Vagina (tissue), 2 donors: Measurements from ENCODE around the gene CCHCR1.

Experiments
- CTCF ChIP-seq, 3 experiments: fragments of 450-650 bp in 2 of 3; fragments of 200-600 bp in 1 of 3; sonication (generic) in 1 of 3; IDR thresholded peaks; one replicate each; pipeline ENCODE4 v1.5.1; 2017 to 2019; ENCODE audit warnings: antibody characterized with exemption in 3 of 3, mild to moderate bottlenecking in 2 of 3, moderate library complexity in 2 of 3
- POLR2A ChIP-seq, 2 donors: fragments of 450-650 bp; IDR thresholded peaks; one replicate each; pipeline ENCODE4 v1.6.1; 2017; ENCODE audit warnings: antibody characterized with exemption in 2 of 2, mild to moderate bottlenecking in 2 of 2, moderate library complexity in 2 of 2

GRCh38 chr6:31178143-31179041, 20.8 kb upstream of the CCHCR1 start:
- TF ChIP-seq CTCF (IDR thresholded peaks at IDR 0.05): no peak
- TF ChIP-seq POLR2A (IDR thresholded peaks at IDR 0.05): no peak
